KMS-11 (cell line): ENCODE results near the gene JPH3.

ENCODE experiments used
- H2AFZ ChIP-seq: fragments of 200-600 bp; sonication (generic); 2 replicates; pipeline ENCODE4 v1.6.1; 2016; ENCODE audit warnings: antibody characterized with exemption, mixed run types, low read depth
- H3K27ac ChIP-seq: fragments of 200-600 bp; sonication (generic); 2 replicates; pipeline ENCODE4 v1.6.1; 2016; ENCODE audit warnings: mild to moderate bottlenecking, mixed run types
- H3K27me3 ChIP-seq: fragments of 200-600 bp; sonication (generic); 2 replicates; pipeline ENCODE4 v1.6.1; 2017; ENCODE audit warnings: mild to moderate bottlenecking, low read depth, mixed run types, moderate library complexity; ENCODE audit not compliant: insufficient read depth
- H3K36me3 ChIP-seq: fragments of 200-600 bp; sonication (generic); 2 replicates; pipeline ENCODE4 v1.6.1; 2017; ENCODE audit warnings: mild to moderate bottlenecking, mixed run types; ENCODE audit not compliant: insufficient read depth
- H3K4me1 ChIP-seq: fragments of 200-600 bp; sonication (generic); 2 replicates; pipeline ENCODE4 v1.6.1; 2016; ENCODE audit warnings: mild to moderate bottlenecking, low read depth, mixed run types; ENCODE audit not compliant: poor library complexity, severe bottlenecking
- H3K4me2 ChIP-seq: fragments of 200-600 bp; sonication (generic); 2 replicates; pipeline ENCODE4 v1.7.0; 2016; ENCODE audit warnings: mild to moderate bottlenecking, mixed run types
- H3K4me3 ChIP-seq: fragments of 200-600 bp; sonication (generic); IDR thresholded peaks from 2 replicates; pipeline ENCODE4 v1.6.1; 2017; ENCODE audit warnings: low read depth, low read length, mixed read lengths; ENCODE audit not compliant: insufficient read depth
- H3K79me2 ChIP-seq: fragments of 200-600 bp; sonication (generic); 2 replicates; pipeline ENCODE4 v1.6.1; 2016; ENCODE audit warnings: low read depth, mixed run types; ENCODE audit not compliant: insufficient read depth
- H3K9ac ChIP-seq: fragments of 200-600 bp; sonication (generic); 2 replicates; pipeline ENCODE4 v1.6.1; 2016; ENCODE audit warnings: mild to moderate bottlenecking, mixed run types
- H4K20me1 ChIP-seq: fragments of 200-600 bp; sonication (generic); 2 replicates; pipeline ENCODE4 v1.6.1; 2016; ENCODE audit warnings: mild to moderate bottlenecking, mixed run types; ENCODE audit not compliant: insufficient read depth
- TF ChIP-seq, protein P1 (sequence below): fragments of 200-600 bp; sonication (generic); conservative IDR thresholded peaks from 2 replicates; pipeline ENCODE4 v1.6.1; 2017; ENCODE audit warnings: low read depth, mild to moderate bottlenecking, antibody characterized with exemption, low read length, moderate library complexity, mixed read lengths

Gene JPH3

DNA sequence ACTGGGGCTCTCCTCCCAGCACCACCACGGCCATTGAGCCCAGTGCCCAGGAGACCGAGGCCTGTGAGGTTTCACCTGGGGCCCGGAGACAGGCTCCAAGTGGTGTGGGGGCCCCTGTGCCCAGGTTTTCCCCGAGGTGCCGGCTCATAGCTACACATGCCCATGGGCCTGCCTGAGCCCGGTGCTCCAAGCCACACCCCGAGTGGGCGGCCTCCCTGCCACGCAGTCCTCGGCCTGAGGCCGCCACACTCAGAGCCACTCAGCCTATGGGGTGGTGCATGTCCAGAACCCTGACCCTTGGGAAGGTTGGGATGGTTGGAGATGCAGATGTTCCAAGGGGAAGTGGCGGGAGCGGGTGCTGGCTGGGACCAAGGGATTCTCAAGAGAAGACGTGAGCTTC lies 24.1 kb downstream of the JPH3 start:
- no peaks in the 10 kb centered on the region for H3K36me3 ChIP-seq
- no peak overlapping the region for H3K9ac ChIP-seq

DNA sequence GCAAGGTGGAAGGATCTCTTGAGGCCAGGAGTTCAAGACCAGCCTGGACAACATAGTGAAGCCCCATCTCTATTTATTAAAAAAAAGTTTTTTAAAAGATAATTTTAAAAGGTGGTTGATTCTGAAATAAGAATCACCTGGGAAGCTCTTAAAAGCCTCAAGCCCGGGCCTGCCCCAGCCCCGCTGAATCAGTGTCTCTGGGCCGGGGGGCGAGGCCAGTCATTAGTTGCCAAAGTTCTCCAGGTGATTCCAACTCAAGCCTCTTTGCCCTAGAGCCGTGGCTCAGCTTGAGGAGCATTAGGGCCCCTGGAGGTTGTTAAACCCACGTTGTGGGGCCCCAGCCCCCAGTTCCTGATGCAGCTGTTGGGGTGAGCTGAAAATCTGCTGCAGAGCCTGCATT lies 24.6 kb downstream of the JPH3 start:
- H4K20me1 ChIP-seq = no peaks in the 10 kb centered on the region
- TF ChIP-seq, protein P1, sequence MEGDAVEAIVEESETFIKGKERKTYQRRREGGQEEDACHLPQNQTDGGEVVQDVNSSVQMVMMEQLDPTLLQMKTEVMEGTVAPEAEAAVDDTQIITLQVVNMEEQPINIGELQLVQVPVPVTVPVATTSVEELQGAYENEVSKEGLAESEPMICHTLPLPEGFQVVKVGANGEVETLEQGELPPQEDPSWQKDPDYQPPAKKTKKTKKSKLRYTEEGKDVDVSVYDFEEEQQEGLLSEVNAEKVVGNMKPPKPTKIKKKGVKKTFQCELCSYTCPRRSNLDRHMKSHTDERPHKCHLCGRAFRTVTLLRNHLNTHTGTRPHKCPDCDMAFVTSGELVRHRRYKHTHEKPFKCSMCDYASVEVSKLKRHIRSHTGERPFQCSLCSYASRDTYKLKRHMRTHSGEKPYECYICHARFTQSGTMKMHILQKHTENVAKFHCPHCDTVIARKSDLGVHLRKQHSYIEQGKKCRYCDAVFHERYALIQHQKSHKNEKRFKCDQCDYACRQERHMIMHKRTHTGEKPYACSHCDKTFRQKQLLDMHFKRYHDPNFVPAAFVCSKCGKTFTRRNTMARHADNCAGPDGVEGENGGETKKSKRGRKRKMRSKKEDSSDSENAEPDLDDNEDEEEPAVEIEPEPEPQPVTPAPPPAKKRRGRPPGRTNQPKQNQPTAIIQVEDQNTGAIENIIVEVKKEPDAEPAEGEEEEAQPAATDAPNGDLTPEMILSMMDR = no peak
- no peaks in the 10 kb centered on the region for H3K36me3 ChIP-seq
- no peak overlapping the region for H2AFZ ChIP-seq
- H3K27me3 ChIP-seq = peaks cover 94% of the 10 kb centered on the region
- H3K4me3 ChIP-seq = no peak overlapping the region
- no peak overlapping the region for H3K9ac ChIP-seq
- H3K4me2 ChIP-seq = no peak overlapping the region
- H3K79me2 ChIP-seq = no peaks in the 10 kb centered on the region
- H3K27ac ChIP-seq = no peak overlapping the region
- no peaks in the 10 kb centered on the region for H3K4me1 ChIP-seq

More for the DNA sequence above, 24.1 kb downstream of the JPH3 start:
- H3K27me3 ChIP-seq = peaks cover 94% of the 10 kb centered on the region
- no peaks in the 10 kb centered on the region for H3K4me1 ChIP-seq
- H2AFZ ChIP-seq = no peak overlapping the region
- no peaks in the 10 kb centered on the region for H4K20me1 ChIP-seq
- no peak overlapping the region for H3K4me2 ChIP-seq
- no peak overlapping the region for H3K4me3 ChIP-seq
- H3K79me2 ChIP-seq = no peaks in the 10 kb centered on the region
- no peak overlapping the region for H3K27ac ChIP-seq
- TF ChIP-seq, protein P1 = no peak

DNA sequence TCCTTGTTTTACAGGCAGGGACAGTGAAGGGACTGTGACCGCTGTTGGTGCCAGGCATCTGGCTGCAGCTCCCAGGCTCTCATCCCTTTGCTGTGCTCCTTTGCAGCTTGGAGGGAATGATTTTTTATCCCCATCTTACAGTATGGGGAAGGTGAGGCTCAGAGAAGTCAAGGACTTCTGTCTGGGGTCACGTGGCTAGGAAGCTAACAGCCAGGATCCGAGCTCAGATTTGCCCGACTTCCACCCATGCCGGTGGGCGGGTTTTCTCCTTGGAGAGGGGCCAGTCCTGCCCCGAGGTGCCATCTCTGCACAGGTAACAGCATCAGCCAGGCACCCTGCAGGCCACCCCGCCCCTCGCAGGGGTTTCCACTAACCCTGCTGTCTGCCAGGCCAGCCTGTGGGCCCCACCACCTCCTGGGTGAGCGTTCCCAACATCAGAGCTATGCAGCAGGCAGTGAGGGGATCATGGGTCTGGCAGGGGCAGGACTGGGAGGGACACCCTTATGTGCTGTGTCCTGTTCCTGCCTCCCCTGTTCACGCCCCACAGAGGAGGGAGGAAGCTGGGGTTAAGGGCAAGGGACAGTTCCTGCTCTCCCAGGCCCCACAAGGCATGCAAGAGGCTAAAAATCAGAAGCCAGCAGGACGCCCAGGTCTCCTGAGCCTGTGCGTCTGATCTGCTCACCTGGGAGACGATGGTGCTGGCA lies 25.4 kb downstream of the JPH3 start:
- Histone ChIP-seq H3K4me2 (no peak overlapping the region), H4K20me1 (no peaks in the 10 kb centered on the region), H3K27ac (no peak overlapping the region), H3K9ac (no peak overlapping the region), H3K4me1 (no peaks in the 10 kb centered on the region), H3K36me3 (no peaks in the 10 kb centered on the region), H2AFZ (no peak overlapping the region), H3K27me3 (peaks cover 94% of the 10 kb centered on the region), H3K4me3 (no peak overlapping the region), H3K79me2 (no peaks in the 10 kb centered on the region)
- TF ChIP-seq, protein P1 = no peak

DNA sequence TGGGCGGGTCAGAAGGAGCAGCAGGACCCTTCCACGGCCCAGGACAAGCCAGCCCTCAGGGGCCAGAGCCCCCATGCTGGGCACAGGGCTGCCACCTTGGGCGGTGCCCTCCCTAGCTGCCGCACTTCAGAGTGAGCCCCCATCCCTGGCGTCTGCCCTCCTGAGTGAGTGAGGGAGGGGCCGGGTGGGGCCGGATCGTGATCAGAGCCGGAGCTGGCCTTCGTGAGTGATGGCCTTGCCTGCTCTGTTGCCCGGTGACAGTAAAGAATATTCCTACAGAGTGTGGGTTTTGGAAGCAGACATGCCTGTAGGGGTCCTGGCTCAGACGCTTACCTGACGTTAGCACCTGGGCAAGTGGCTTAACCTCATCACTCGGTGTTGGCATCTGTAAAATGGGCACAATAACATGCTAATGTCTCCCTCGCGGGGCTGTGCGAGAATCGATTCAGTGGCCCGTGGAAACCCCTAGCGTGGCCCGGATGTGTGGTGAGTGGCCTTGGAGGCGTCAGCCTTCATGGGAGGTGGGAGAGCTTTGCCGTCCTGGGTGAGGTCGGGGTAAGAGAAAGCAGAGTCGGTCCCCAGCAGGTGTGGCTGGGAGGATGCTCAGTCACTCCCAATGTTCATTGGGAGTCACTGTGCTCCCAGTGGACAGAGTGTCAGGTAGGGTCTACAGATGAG lies 26.1 kb downstream of the JPH3 start:
- Histone ChIP-seq H3K9ac (no peak overlapping the region), H3K4me3 (no peak overlapping the region), H3K27ac (no peak overlapping the region), H2AFZ (no peak overlapping the region), H4K20me1 (no peaks in the 10 kb centered on the region), H3K4me1 (no peaks in the 10 kb centered on the region), H3K4me2 (no peak overlapping the region), H3K36me3 (no peaks in the 10 kb centered on the region), H3K27me3 (peaks cover 94% of the 10 kb centered on the region), H3K79me2 (no peaks in the 10 kb centered on the region)
- TF ChIP-seq, protein P1 = no peak
